ENCODE measurements around the gene C6orf141. TPM values are rescaled to one million over a fixed set of nuclear protein-coding genes. Genes with fewer than 3 reads are reported as not detected.

Gene C6orf141
- total and polyA plus RNA-seq, 2 of the 8 experiments (the other 6 are each of a cell fraction or from before 2014, with no cell fraction given): 7.6 to 16.1 TPM

GRCh38 chr6:49504666-49505065 lies 45.8 kb upstream of the C6orf141 start:
- no peaks in the 10 kb centered on the region for H4K20me1 ChIP-seq (replicated peaks in 1 of 2; ENCODE audit: control insufficient read depth in 1 of 2, insufficient read depth in 2 of 2, low read length in 2 of 2)
- CTCF ChIA-PET (ENCODE audit: partially characterized antibody): interaction anchor here (0.8 kb wide), 1 partner anchor 27 kb away, joined by 3 read pairs; no protein-coding TSS in a partner anchor
- FAIRE-seq: no peak
- TF ChIP-seq POLR2A (IDR thresholded peaks at IDR 0.05; ENCODE audit: control extremely low read depth in 1 of 2, low read depth in 2 of 2, low read length in 2 of 2): no peak
- TF ChIP-seq POLR2AphosphoS5 (IDR thresholded peaks at IDR 0.05; ENCODE audit: low read depth, low read length): no peak
- TF ChIP-seq ATF2 (IDR thresholded peaks at IDR 0.05; ENCODE audit: low read length): no peak
- TF ChIP-seq SAP30 (IDR thresholded peaks at IDR 0.05; ENCODE audit: insufficient read depth, insufficient replicate concordance, low read length): no peak
- TF ChIP-seq TBP (IDR thresholded peaks at IDR 0.05; ENCODE audit: low read depth, low read length): no peak
- TF ChIP-seq SIN3A (conservative IDR thresholded peaks at IDR 0.05 in 1 of 2, IDR thresholded peaks at IDR 0.05 in 1 of 2; ENCODE audit: low read depth in 1 of 2, low read length in 2 of 2): no peak
- TF ChIP-seq CBX8 (IDR thresholded peaks at IDR 0.05; ENCODE audit: borderline replicate concordance, low read depth, low read length): no peak
- TF ChIP-seq ASH2L (IDR thresholded peaks at IDR 0.05; ENCODE audit: low read length): no peak
- TF ChIP-seq JUN (IDR thresholded peaks at IDR 0.05; ENCODE audit: low read depth, low read length): no peak
- TF ChIP-seq CHD2 (IDR thresholded peaks at IDR 0.05; ENCODE audit: low read length): no peak
- no peak for TF ChIP-seq RNF2 (IDR thresholded peaks at IDR 0.05; ENCODE audit: borderline replicate concordance, low read depth, low read length, missing control alignments, poor library complexity, severe bottlenecking)
- TF ChIP-seq CBX5 (IDR thresholded peaks at IDR 0.05; ENCODE audit: low read depth, low read length): no peak
- TF ChIP-seq ZNF274 (IDR thresholded peaks at IDR 0.05; ENCODE audit: borderline replicate concordance, extremely low read depth, low read length): no peak

More at GRCh38 chr6:49504666-49505065, 45.8 kb upstream of the C6orf141 start:
- POLR2A ChIA-PET (ENCODE audit: partially characterized antibody): no interaction called here
- Histone ChIP-seq H3K23ac (ENCODE audit: insufficient read length) (no peak overlapping the region), H2BK120ac (replicated peaks; ENCODE audit: low read depth, low read length) (no peak overlapping the region), H3K4ac (replicated peaks; ENCODE audit: insufficient read length, low read depth, low read length) (no peak overlapping the region), H4K91ac (replicated peaks; ENCODE audit: insufficient read length, low read length) (no peak overlapping the region), H3K9ac (replicated peaks in 1 of 4; ENCODE audit: extremely low read depth in 1 of 4, low read depth in 3 of 4, low read length in 3 of 4) (no peak overlapping the region), H2AFZ (ENCODE audit: low read length) (no peak overlapping the region), H3K79me2 (ENCODE audit: control insufficient read depth in 1 of 2, insufficient read depth in 2 of 2, low read length in 2 of 2) (no peaks in the 10 kb centered on the region), H3K9me3 (ENCODE audit: insufficient read depth in 2 of 2, low read depth in 1 of 2, low read length in 1 of 2) (peaks cover 2 to 5% of the 10 kb centered on the region in 2 experiments), H3K79me1 (ENCODE audit: low read depth, low read length) (no peaks in the 10 kb centered on the region), H3K4me2 (ENCODE audit: insufficient read depth in 1 of 2, low read depth in 2 of 2, low read length in 2 of 2) (no peak overlapping the region), H4K8ac (ENCODE audit: extremely low read depth, insufficient read depth, low read length) (no peak overlapping the region), H3K36me3 (ENCODE audit: control insufficient read depth in 2 of 4, insufficient read depth in 4 of 4, low read length in 3 of 4) (no peaks in the 10 kb centered on the region), H2BK20ac (ENCODE audit: low read length) (no peak overlapping the region), H3K4me1 (replicated peaks in 1 of 4; ENCODE audit: control insufficient read depth in 3 of 4, insufficient read depth in 4 of 4, low read length in 3 of 4) (no peaks in the 10 kb centered on the region), H4K5ac (ENCODE audit: insufficient read length, low read depth, low read length) (no peak overlapping the region), H3K4me3 (ENCODE audit: extremely low read depth in 1 of 4, insufficient read depth in 2 of 4, low read depth in 3 of 4, low read length in 4 of 4) (no peak overlapping the region), H3K23me2 (ENCODE audit: low read depth, low read length) (no peaks in the 10 kb centered on the region), H3K14ac (ENCODE audit: insufficient read length) (no peak overlapping the region), H3K56ac (replicated peaks; ENCODE audit: insufficient read length, low read depth, low read length) (no peak overlapping the region), H2AK5ac (ENCODE audit: low read depth, low read length) (no peak overlapping the region), H2BK12ac (ENCODE audit: low read depth, low read length) (no peak overlapping the region), H3K18ac (ENCODE audit: extremely low read depth, low read length) (no peak overlapping the region), H2BK5ac (ENCODE audit: low read depth, low read length) (no peak overlapping the region), H3K27ac (ENCODE audit: low read depth, low read length) (no peak overlapping the region), H2BK15ac (ENCODE audit: low read length) (no peak overlapping the region), H3K27me3 (replicated peaks in 1 of 4; ENCODE audit: control insufficient read depth in 3 of 4, extremely low read depth in 1 of 4, insufficient read depth in 3 of 4, low read length in 3 of 4) (no peaks in the 10 kb centered on the region)
- 72% methylated on average over 5 of the region's 5 CpGs; no CpG with 5 or more reads in 1 of the 2 experiments for WGBS, 2 experiments (ENCODE audit: extremely low coverage in 1 of 2, insufficient coverage in 1 of 2, insufficient read length in 1 of 2, insufficient replicate concordance in 2 of 2, low coverage in 1 of 2, low lambda C conversion rate in 2 of 2, missing lambda C conversion rate in 1 of 2)
- DNase-seq (ENCODE audit: low read depth in 1 of 2, low spot score in 2 of 2): no peak
